Neural cell (in vitro differentiated cells): ENCODE data around the gene THAP8.

Experiments used
- CTCF ChIP-seq: fragments of 450-650 bp; IDR thresholded peaks from 2 replicates; pipeline ENCODE4 v1.5.1; 2014; ENCODE audit warnings: antibody characterized with exemption, mild to moderate bottlenecking, moderate library complexity; ENCODE audit not compliant: poor library complexity, severe bottlenecking
- EP300 ChIP-seq: fragments of 450-650 bp; conservative IDR thresholded peaks from 2 replicates; pipeline ENCODE4 v1.6.1; 2014; ENCODE audit warnings: antibody characterized with exemption, mild to moderate bottlenecking, moderate library complexity; ENCODE audit not compliant: poor library complexity, severe bottlenecking
- EZH2 ChIP-seq: fragments of 200-600, 300-800 bp; shearing (Covaris generic), sonication (generic); IDR thresholded peaks from 2 replicates; pipeline ENCODE4 v1.6.1; 2014; ENCODE audit warnings: antibody characterized with exemption, low read length, borderline replicate concordance, mild to moderate bottlenecking; ENCODE audit not compliant: insufficient read depth, poor library complexity, severe bottlenecking
- MXI1 ChIP-seq: fragments of 450-650 bp; conservative IDR thresholded peaks from 2 replicates; pipeline ENCODE4 v1.6.1; 2014; ENCODE audit warnings: antibody characterized with exemption, mild to moderate bottlenecking; ENCODE audit not compliant: poor library complexity, severe bottlenecking
- POLR2AphosphoS5 ChIP-seq: IDR thresholded peaks from 2 replicates; pipeline ENCODE4 v1.6.1; 2012
- RAD21 ChIP-seq: fragments of 450-650 bp; conservative IDR thresholded peaks from 2 replicates; pipeline ENCODE4 v1.6.1; 2014; ENCODE audit warnings: antibody characterized with exemption, mild to moderate bottlenecking, moderate library complexity
- REST ChIP-seq: IDR thresholded peaks from 2 replicates; pipeline ENCODE4 v1.6.1; 2012; ENCODE audit warnings: borderline replicate concordance
- SMC3 ChIP-seq: fragments of 450-650 bp; conservative IDR thresholded peaks from 2 replicates; pipeline ENCODE4 v1.6.1; 2014; ENCODE audit warnings: antibody characterized with exemption, mild to moderate bottlenecking, moderate library complexity; ENCODE audit not compliant: poor library complexity
- TAF1 ChIP-seq: IDR thresholded peaks from 2 replicates; pipeline ENCODE4 v1.6.1; 2012; ENCODE audit warnings: low read depth

GRCh38 chr19:36003284-36003683, 50.8 kb downstream of the THAP8 start:
- TF ChIP-seq CTCF (no peak), EZH2 (no peak), TAF1 (no peak), REST (no peak), MXI1 (no peak), EP300 (no peak), POLR2AphosphoS5 (no peak), SMC3 (no peak), RAD21 (no peak)
